GM19463 (cell line): ENCODE results near the gene CSK.
"Not testable (repeated sequence)": the region's sequence is repeated elsewhere in the genome, so short reads cannot be mapped to it uniquely, and the experiment has no call there.

ENCODE experiments used
- ATAC-seq: cut with Tn5 transposase; IDR thresholded peaks from one replicate; pipeline ENCODE4 v1.9.1; 2021; ENCODE audit warnings: mild to moderate bottlenecking, moderate library complexity; ENCODE audit not compliant: unreplicated experiment

CSK gene

DNA sequence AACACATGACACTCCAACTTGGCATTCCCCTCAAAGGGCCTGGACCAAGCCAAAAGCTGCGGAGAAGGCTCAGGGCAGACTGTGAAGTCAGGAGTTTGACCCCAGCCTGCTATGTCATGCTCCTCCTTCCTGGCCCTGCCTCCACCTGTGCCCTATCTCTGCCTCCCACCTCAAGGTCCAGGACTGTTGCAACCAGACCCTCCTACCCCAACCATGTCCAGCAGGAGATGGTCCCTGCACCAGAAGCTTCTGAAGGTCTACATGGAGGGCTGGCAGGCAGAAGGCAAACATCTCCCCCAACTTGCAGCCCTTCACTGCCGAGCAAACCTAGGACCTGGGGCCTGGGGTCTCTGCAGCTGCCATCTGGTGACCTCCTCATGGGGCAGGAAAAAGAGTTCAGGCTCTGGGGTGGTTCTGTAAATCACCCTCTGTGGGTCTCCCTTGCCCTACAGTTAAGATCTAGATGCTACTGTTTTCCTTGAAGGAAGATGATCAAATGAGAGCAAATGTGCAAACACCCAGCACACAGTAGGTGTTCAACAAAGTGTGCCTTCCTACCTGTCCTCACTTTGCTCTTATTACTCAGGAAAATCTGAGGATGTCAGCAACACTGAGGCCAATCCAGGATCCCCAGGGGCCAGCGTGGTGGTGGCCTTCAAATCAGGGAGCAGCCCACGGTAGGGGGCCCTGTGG lies 11.5 kb upstream of the CSK start:
- no peak for ATAC-seq

DNA sequence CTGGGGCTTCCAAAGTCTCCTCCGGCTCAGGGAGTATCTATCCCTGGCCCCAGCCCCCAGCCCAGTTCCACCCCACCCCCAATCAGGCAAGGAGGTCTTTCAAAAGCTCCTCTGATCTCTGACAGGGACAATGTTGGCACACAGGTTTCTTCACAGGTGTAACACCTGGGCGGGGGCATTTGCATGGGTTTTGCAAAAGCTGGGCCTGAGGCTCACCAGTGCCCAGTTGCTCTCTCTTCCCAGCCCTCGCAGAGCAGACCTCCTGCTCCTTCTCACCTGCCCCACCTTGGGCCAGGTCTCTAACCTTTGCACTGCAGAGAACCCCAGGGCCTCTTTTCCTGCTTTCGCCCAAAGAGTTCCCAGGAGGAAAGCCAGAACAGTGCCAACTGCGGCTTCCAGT lies 8.6 kb upstream of the CSK start:
- no peak for ATAC-seq

- no peak for ATAC-seq
Measured at GRCh38 chr15:74773731-74774252, 8.1 kb upstream of the CSK start.

DNA sequence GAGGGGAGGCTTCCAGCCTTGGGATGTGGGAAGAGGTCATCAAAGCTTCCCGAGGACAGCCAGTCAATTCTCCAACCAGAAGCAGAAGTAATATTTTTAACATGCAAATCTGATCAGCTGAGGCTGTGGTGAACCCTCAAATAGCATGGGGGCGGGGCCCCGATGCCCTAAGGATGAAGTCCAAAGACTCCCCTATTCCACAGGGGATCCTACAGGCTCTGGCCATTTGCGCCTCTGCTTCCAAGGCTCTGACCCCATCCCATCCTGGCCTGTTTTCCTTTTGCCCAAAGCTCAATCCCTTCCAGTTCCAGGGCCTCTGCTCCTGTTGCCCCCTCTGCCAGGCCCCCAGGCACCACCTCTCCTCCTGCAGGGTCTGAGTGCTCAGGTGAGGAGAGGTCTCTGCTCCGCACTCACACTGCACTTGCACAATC lies 6.7 kb upstream of the CSK start:
- ATAC-seq: no peak

DNA sequence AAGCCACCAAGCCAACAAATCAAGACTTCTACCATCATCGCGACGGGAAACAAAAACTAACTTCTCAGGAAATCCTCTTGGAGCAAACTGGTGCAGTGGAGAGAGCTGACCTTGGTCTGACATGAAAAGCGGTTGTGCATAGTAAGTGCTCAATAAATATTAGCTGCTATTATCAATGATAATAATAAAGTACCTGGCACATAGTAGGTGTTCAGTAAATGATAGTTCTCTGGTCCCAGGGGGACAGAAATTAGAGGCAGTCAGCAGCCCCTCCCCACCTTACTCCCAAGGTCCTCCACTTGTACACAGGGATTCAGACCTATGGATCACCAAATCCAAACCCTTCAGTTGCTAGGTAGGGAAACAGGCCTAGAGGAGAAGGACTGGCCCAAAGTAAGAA lies 6.0 kb upstream of the CSK start:
- ATAC-seq: no peak

DNA sequence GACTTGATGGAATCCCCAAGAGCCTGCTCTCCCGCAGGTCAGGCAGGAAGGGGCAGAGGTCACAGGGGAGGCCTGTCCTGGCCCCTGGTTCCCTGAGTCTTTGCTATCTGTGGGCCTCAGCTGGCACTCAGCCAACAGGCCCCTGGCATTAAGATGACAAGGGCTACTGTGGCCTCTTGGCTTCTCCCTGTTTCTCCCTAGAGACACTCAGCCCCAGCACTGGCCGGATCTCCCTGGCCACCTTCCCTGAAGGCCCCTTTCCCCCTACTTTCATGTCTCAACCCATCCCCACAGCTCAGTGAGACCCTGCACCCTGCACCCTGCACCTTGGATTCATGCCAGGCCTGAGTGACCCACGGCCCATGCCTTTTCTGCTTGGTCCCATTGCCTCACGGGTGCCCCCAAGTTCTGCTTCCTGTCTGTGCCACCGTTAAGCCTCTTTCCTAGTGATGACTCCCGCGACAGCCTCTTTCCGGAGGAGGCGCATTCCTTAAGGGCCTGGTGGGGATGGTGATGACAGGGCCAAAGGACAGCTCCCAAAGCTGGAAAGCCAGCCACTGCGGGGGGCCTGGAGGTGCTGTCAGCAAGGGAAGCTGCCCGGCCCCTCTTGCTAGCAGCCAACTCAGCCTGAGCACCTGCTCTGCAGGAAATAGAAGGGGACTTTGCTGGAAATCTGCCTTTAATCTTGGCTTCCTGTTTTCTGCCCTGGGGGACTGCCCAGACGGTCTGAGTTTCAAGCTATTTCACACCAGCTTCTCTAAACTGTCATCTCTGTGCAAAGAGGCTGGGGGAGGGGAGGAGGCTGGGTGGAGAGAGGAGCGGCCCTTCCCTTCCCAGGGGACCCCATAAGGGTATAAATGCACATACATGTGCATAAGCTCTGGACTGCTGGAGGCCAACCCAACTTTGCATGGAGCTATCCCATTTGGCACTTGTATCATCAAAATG lies 4.8 kb upstream of the CSK start:
- peak; percentile 36 for ATAC-seq

DNA sequence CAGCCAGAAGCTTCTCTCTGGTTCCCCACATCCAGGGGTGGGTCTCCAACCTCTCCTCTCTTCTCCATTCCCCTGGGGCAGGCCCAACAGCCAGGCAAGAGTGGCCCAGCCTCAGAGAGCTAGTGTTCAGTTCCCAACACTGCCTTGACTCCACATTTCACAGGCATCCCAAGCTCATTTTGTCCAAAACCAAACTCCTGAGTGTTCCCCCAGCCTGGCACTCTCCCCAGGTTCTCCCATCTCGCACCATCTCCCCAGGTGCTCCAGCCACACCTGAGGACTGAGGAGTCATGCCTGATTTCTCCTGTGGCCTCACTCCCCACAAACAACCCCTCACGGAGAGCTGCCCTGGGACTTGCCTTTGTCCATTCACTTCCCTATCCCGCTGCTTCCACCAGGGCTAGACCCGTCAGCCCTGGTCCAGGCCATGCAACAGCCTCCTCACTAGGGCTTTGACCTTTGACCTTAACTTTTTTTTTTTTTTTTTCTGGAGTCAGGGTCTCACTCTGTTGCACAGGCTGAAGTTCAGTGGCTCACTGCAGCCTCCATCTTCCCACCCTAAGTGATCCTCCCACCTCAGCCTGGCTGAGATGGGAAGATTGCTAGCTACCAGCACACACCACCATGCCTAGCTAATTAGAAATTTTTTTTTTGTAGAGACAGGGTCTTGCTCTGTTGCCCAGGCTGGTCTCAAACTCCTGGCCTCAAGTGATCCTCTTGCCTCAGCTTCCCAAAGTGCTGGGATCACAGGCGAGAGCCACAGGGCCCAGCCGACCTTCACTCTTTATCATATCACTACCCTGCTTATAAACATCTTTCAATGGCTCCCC lies 3.9 kb upstream of the CSK start:
- ATAC-seq: peak; percentile 4

GRCh38 chr15:74778599-74778970 lies 3.3 kb upstream of the CSK start:
- ATAC-seq: no peak

DNA sequence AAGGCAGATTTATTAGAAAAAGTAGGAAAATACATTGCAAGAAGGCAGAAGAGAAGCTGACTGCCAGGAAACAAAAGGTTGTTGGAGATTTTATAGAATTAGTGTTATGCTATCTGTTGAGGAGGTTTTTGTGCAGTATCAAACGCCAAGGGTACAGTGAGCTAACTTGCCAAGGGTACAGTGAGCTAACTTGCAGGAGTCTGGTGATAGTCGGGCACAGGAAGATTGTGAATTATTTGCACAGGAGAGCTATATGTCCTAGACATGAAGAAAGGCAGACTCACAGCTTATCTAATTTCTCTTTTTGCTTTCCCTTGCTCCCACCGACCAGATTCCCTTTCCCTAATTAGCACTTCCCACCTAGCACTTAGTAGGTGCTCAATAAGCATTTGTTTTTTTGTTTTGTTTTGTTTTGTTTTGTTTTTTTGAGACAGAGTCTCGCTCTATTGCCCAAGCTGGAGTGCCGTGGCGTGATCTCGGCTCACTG lies 2.7 kb upstream of the CSK start:
- no peak for ATAC-seq

DNA sequence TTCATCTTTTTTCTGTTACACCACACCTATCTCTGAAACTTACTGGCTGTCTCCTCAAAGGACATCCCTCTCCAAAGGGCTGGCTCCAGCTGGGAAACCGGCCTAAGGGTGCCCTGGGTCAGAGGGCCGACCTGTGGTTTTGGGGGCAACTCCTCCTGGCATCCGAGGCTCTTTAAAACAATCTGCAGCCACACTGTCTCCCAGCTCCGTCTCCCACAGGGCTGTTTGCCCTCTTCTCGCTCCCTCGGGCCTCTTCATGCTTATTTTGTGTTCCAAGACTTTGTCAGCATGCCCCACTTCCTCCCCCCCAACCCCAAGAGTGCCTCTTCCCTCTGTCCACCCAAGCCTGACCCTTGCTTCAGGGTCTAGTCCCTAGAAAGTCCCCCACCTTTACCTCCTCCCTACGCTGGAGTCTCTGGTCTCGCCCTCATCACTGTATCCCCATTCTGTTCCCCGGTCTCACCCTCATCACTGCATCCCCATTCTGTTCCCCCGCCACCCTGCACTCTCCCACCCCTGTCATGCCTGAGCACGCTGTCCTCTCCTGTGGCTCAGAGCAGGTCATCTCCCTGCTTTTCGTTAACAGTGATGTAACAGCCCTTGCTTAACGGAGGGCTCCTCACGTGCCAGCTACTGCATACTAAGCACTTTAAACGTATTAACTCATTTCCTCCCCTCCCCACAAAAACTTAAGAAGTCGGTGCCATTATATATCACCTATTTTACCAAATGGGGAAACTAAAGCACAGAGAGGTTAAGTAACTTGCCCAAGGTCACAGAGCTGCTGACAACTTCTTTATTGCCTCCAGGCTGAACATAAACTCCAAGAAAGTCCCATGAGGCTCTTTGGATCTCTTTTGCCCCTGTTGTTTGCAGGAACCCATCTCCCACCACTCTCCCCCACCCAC lies 1.1 kb upstream of the CSK start:
- ATAC-seq: no peak

DNA sequence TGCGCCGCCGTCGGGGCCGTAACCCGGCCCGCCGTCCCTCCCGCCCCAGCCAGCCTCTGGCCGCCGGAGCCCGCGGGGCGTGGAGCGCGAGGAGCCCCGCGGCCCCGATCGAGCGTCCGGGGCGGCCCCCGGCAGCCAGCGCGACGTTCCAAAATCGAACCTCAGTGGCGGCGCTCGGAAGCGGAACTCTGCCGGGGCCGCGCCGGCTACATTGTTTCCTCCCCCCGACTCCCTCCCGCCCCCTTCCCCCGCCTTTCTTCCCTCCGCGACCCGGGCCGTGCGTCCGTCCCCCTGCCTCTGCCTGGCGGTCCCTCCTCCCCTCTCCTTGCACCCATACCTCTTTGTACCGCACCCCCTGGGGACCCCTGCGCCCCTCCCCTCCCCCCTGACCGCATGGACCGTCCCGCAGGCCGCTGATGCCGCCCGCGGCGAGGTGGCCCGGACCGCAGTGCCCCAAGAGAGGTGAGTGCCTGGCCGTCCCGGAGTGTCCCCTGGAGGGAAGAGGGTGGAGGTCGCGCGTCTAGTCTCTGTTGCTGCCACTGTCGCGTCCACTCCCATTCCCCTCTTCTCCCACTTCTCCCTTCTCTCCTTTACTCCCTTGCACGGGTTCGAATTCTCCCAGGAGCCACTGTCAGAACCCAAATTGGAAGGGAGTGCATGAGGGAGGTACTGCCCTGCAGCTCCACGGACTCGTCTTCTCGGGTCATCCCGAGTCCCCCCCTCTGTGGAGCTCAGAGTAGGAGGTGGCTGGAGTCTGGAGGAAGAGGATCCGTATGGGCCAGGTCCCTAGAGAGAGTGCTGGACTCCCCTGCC lies 585 bp downstream of the CSK start:
- no peak for ATAC-seq

DNA sequence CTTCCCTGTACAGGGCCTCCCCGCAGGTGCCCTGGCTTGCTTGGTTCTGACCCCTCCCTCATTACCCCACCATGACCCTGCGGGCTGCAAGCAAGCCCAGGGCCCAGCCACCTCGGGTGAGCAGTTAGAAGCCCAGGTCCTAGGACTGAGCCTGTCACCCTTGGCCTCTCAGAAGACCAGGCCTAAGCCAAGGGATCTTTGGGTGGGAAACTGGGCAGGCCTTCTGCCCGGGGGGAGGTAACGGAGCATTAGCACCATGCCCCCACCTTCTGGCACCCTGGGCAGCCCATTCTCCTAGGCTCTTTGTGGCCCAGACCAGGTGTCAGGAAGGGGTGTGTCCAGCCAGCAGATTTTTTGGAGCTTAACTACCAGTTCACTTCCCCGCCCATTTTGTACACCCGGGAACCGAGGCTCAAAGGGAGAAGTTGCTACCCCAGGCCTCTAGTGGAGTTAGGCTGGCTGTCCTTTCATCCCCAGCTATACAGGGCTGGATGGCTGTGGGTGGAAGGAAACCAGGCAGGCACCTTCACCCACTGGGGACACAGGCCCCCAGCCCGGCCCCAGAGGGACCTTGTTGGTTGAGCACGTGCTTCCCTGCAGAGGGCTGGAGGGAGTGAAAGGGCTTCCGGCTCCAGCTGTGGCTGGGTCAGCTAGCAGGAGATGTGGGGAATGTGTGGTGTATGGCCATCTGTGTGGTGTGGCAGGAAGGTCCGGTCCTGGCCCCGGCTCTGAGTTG lies 1.4 kb downstream of the CSK start:
- no peak for ATAC-seq

DNA sequence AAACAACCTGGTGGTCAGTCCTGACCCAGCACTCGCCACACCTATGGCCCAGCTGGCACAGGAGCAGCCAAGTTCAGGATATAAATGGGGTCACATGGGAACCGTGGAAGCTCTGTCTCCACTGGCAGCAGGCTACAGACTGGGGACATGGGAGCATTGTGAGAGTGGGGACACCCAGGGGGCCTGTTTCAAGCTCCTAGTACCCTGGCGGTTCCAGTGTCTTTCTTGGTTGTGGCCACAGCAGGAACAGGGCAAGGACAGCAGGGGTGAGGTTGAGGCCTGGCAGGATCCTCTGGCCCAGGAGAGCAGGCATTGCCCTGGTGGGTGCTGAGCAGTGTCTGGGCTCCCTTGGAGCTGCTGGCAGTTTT lies 1.9 kb downstream of the CSK start:
- no peak for ATAC-seq

GRCh38 chr15:74784426-74785193 lies 2.7 kb downstream of the CSK start:
- no peak for ATAC-seq

- no peak for ATAC-seq
Measured at GRCh38 chr15:74785194-74786032, 3.5 kb downstream of the CSK start.

DNA sequence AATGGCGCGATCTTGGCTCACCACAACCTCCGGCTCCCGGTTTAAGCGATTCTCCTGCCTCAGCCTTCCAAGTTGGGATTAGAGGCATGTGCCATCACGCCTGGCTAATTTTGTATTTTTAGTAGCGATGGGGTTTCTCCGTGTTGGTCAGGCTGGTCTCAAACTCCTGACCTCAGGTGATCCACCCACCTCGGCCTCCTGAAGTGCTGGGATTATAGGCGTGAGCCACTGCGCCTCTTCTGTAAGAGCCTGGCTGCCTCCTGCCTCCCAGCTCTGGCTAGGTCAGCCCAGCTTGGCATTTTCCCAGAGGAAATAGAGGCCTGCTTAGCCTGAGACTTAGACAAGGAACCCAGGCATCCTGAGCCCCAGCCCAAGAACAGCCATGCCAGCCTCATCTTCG lies 4.2 kb downstream of the CSK start:
- not testable (repeated sequence) for ATAC-seq
